GM04504 (cell line): ENCODE data around the gene H19.

Experiments
- DNase-seq: peaks from one replicate; pipeline ENCODE4 v3.0.0-alpha.2; 2012; ENCODE audit warnings: low read depth

H19 gene

GRCh38 chr11:1946812-1947484 is 50.7 kb downstream of the H19 start, which contains the start of gene MRPL23:
TSS of gene MRPL23 (plus strand) at chr11:1947332. CDS start at chr11:1947363, 31 bp downstream.
- DNase-seq: no peak
